ENCODE data around the gene AGPS. TPM values are rescaled to one million over a fixed set of nuclear protein-coding genes. Genes with fewer than 3 reads are reported as not detected.

Gene AGPS
- total RNA-seq, 1 experiment from 2014 or later: 60.9 TPM

- Histone ChIP-seq H2BK12ac (ENCODE audit: insufficient read length, low read depth, low read length) (no peak overlapping the region), H4K8ac (replicated peaks; ENCODE audit: insufficient read length, low read depth, low read length) (no peak overlapping the region), H4K20me1 (ENCODE audit: control insufficient read depth, insufficient read depth, insufficient read length) (no peaks in the 10 kb centered on the region), H3K23me2 (ENCODE audit: insufficient read length, low read depth, low read length, poor library complexity, severe bottlenecking) (no peaks in the 10 kb centered on the region), H3K27me3 (ENCODE audit: insufficient read depth, low read length) (no peaks in the 10 kb centered on the region), H3K4ac (ENCODE audit: low read depth, low read length) (no peak overlapping the region), H3K14ac (ENCODE audit: insufficient read depth, low read length) (no peak overlapping the region), H3K27ac (ENCODE audit: insufficient read length, low read depth, low read length) (no peak overlapping the region), H3K79me2 (ENCODE audit: insufficient read depth, low read length) (no peaks in the 10 kb centered on the region), H3K4me2 (ENCODE audit: insufficient read depth, insufficient read length, low read length) (no peak overlapping the region), H2BK20ac (ENCODE audit: low read depth, low read length, poor library complexity, severe bottlenecking) (no peak overlapping the region), H3K18ac (ENCODE audit: insufficient read length, low read depth, low read length) (no peak overlapping the region), H2BK120ac (ENCODE audit: low read depth, low read length, poor library complexity, severe bottlenecking) (no peak overlapping the region), H3K23ac (ENCODE audit: insufficient read length, low read depth, low read length) (no peak overlapping the region), H3K79me1 (ENCODE audit: insufficient read depth, low read depth, low read length, poor library complexity, severe bottlenecking) (no peaks in the 10 kb centered on the region), H3K9me3 (ENCODE audit: control insufficient read depth, low read depth, low read length) (no peaks in the 10 kb centered on the region), H2AK5ac (ENCODE audit: insufficient read length, low read length) (no peak overlapping the region), H3T11ph (ENCODE audit: low read length) (no peak overlapping the region), H3K9ac (ENCODE audit: extremely low read depth, insufficient read length, low read length) (no peak overlapping the region), H3K56ac (ENCODE audit: insufficient read length, low read depth, low read length) (no peak overlapping the region), H2BK15ac (ENCODE audit: low read depth, low read length) (no peak overlapping the region), H4K5ac (ENCODE audit: insufficient read length, low read depth, low read length) (no peak overlapping the region), H3K4me1 (ENCODE audit: insufficient read depth, low read length) (no peaks in the 10 kb centered on the region), H2AFZ (ENCODE audit: low read length) (no peak overlapping the region), H2BK5ac (ENCODE audit: insufficient read length, low read length) (no peak overlapping the region), H4K91ac (ENCODE audit: insufficient read length, low read depth, low read length) (no peak overlapping the region)
- no peaks in the 10 kb centered on the region for H3K27me3 Mint-ChIP-seq (ENCODE audit: low read depth)
- H3K27ac Mint-ChIP-seq: no peak overlapping the region
- no peaks in the 10 kb centered on the region; a peak in 1 of 4 replicates for H3K4me1 Mint-ChIP-seq
- H3K4me3 Mint-ChIP-seq: no peak overlapping the region
- H3K9me3 Mint-ChIP-seq: no peaks in the 10 kb centered on the region
- DNase-seq: no peak
- peaks cover 11 to 25% (median 14%) of the 10 kb centered on the region in 3 experiments; a peak in 6 of 7 replicates for H3K36me3 Mint-ChIP-seq (ENCODE audit: insufficient read depth in 1 of 3, low read depth in 3 of 3)
- no peak for TF ChIP-seq CTCF (conservative IDR thresholded peaks at IDR 0.05)
- WGBS (ENCODE audit: extremely low coverage, insufficient read length, low lambda C conversion rate): no CpG with 5 or more reads among the region's 2 CpGs
These were observed 86.3 kb downstream of the AGPS start for GRCh38 chr2:177478907-177479306.
